Cardiac muscle cell (in vitro differentiated cells and primary cell): ENCODE results near the gene CPM. TPM values are rescaled to one million over a fixed set of nuclear protein-coding genes. Genes with fewer than 3 reads are reported as not detected.

Source experiments
- DNase-seq, 2 donors: peaks; one replicate each; pipeline versions ENCODE4 v3.0.0 to v3.0.0-alpha.2; 2010 to 2017; ENCODE audit warnings: low read depth in 1 of 2, low spot score in 1 of 2
- H3K27ac ChIP-seq: fragments of 200-600 bp; sonication (generic); 2 replicates; pipeline ENCODE4 v1.5.1; 2016
- H3K27me3 ChIP-seq: fragments of 200-600 bp; sonication (generic); 2 replicates; pipeline ENCODE4 v1.6.0; 2016; ENCODE audit warnings: control low read depth
- H3K36me3 ChIP-seq: fragments of 200-600 bp; sonication (generic); 2 replicates; pipeline ENCODE4 v1.5.1; 2016; ENCODE audit warnings: control low read depth
- H3K4me1 ChIP-seq: fragments of 200-600 bp; sonication (generic); 2 replicates; pipeline ENCODE4 v1.8.1; 2017; ENCODE audit warnings: low read depth, mild to moderate bottlenecking, mixed run types
- H3K4me3 ChIP-seq: fragments of 200-600 bp; sonication (generic); 2 replicates; pipeline ENCODE4 v1.5.1; 2016; ENCODE audit warnings: mild to moderate bottlenecking
- H3K9me3 ChIP-seq: fragments of 200-600 bp; sonication (generic); 2 replicates; pipeline ENCODE4 v1.5.1; 2017; ENCODE audit warnings: low read depth, mild to moderate bottlenecking, control low read depth
- polyA plus RNA-seq: library from polyadenylated mRNA; unstranded; fragments of >200 nt; fragmentation: Nextera tagmentation; extraction: Ambion mirVana; gene quantifications from 2 replicates; pipeline ENCODE4 v1.2.1, GENCODE V29; 2016
- total RNA-seq: library from RNA; depleted of rRNA; stranded (reverse); fragments of >200 nt; gene quantifications from 2 replicates; pipeline ENCODE4 v1.2.3, GENCODE V29; 2016
- TF ChIP-seq, protein P1 (sequence below): IDR thresholded peaks from 2 replicates; pipeline ENCODE4 v1.5.1; 2012; ENCODE audit warnings: low read depth, mild to moderate bottlenecking, low read length

Gene CPM
- total and polyA plus RNA-seq, 2 experiments from 2014 or later: 1.5 to 2.0 TPM

GRCh38 chr12:68953536-68953935, 20.6 kb upstream of the CPM start:
- no peak for DNase-seq
- TF ChIP-seq, protein P1, sequence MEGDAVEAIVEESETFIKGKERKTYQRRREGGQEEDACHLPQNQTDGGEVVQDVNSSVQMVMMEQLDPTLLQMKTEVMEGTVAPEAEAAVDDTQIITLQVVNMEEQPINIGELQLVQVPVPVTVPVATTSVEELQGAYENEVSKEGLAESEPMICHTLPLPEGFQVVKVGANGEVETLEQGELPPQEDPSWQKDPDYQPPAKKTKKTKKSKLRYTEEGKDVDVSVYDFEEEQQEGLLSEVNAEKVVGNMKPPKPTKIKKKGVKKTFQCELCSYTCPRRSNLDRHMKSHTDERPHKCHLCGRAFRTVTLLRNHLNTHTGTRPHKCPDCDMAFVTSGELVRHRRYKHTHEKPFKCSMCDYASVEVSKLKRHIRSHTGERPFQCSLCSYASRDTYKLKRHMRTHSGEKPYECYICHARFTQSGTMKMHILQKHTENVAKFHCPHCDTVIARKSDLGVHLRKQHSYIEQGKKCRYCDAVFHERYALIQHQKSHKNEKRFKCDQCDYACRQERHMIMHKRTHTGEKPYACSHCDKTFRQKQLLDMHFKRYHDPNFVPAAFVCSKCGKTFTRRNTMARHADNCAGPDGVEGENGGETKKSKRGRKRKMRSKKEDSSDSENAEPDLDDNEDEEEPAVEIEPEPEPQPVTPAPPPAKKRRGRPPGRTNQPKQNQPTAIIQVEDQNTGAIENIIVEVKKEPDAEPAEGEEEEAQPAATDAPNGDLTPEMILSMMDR: no peak
- H3K27ac ChIP-seq: no peak overlapping the region
- no peaks in the 10 kb centered on the region for H3K9me3 ChIP-seq
- H3K36me3 ChIP-seq: no peaks in the 10 kb centered on the region
- no peaks in the 10 kb centered on the region for H3K27me3 ChIP-seq
- no peaks in the 10 kb centered on the region for H3K4me1 ChIP-seq
- no peak overlapping the region for H3K4me3 ChIP-seq

- Histone ChIP-seq H3K9me3 (no peaks in the 10 kb centered on the region), H3K4me1 (no peaks in the 10 kb centered on the region), H3K27me3 (no peaks in the 10 kb centered on the region), H3K36me3 (no peaks in the 10 kb centered on the region), H3K4me3 (no peak overlapping the region), H3K27ac (no peak overlapping the region)
- TF ChIP-seq, protein P1: no peak
- DNase-seq: peak in 1 of 2 donors; percentile 39
These were observed 18.7 kb upstream of the CPM start for GRCh38 chr12:68951652-68952051.

GRCh38 chr12:68950511-68950910, 17.5 kb upstream of the CPM start:
- H3K4me1 ChIP-seq: no peaks in the 10 kb centered on the region
- no peak for DNase-seq
- H3K27me3 ChIP-seq: no peaks in the 10 kb centered on the region
- TF ChIP-seq, protein P1: no peak
- H3K9me3 ChIP-seq: no peaks in the 10 kb centered on the region
- H3K36me3 ChIP-seq: no peaks in the 10 kb centered on the region
- H3K4me3 ChIP-seq: no peak overlapping the region
- no peak overlapping the region for H3K27ac ChIP-seq

DNA sequence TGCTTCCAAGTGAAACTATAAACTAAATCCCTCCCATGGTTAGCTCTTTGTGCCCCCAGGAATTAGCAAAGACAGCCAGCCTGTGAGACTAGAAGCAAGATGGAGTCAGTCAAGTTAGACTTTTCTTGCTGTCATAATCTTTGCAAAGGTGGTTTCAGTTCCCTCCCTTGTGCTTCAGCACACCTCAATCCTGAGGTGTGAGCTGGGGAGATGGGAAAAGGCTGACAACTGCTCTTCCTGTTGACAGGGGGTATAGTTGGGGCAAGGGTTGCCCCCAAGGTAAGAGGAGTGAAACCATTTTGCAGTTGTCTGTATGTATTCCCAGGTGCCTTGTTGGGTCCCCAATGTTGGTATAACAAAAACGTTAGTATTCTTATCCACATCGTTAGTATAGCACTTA, 12.3 kb upstream of the CPM start:
- Histone ChIP-seq H3K27me3 (no peaks in the 10 kb centered on the region), H3K9me3 (no peaks in the 10 kb centered on the region), H3K36me3 (no peaks in the 10 kb centered on the region), H3K4me1 (peaks cover 3% of the 10 kb centered on the region), H3K4me3 (no peak overlapping the region), H3K27ac (no peak overlapping the region)
- DNase-seq: no peak
- TF ChIP-seq, protein P1: no peak

GRCh38 chr12:68944296-68945076, 11.5 kb upstream of the CPM start:
- no peak overlapping the region for H3K27ac ChIP-seq
- H3K9me3 ChIP-seq: no peaks in the 10 kb centered on the region
- no peak for DNase-seq
- no peaks in the 10 kb centered on the region for H3K27me3 ChIP-seq
- H3K4me3 ChIP-seq: no peak overlapping the region
- TF ChIP-seq, protein P1: no peak
- peaks cover 3% of the 10 kb centered on the region for H3K4me1 ChIP-seq
- no peaks in the 10 kb centered on the region for H3K36me3 ChIP-seq
